ENCODE measurements around the gene MRGPRX2.

The MRGPRX2 gene

GRCh38 chr11:19026862-19027261, 33.7 kb downstream of the MRGPRX2 start:
- Histone ChIP-seq H2AK5ac (ENCODE audit: low read depth, low read length) (no peak overlapping the region), H3K18ac (ENCODE audit: low read length) (no peak overlapping the region), H4K8ac (ENCODE audit: low read depth, low read length) (no peak overlapping the region), H3K4me2 (ENCODE audit: insufficient read depth, low read length, poor library complexity, severe bottlenecking) (no peak overlapping the region), H3K4ac (ENCODE audit: low read length) (no peak overlapping the region), H2BK15ac (ENCODE audit: low read length) (no peak overlapping the region), H3K23ac (ENCODE audit: low read depth, low read length, poor library complexity) (no peak overlapping the region), H3K4me3 (ENCODE audit: low read length in 2 of 2) (no peak overlapping the region), H2BK5ac (ENCODE audit: low read length) (no peak overlapping the region), H3K9me3 (replicated peaks in 1 of 2; ENCODE audit: control insufficient read depth in 2 of 2, insufficient read depth in 1 of 2, low read depth in 1 of 2, low read length in 2 of 2) (no peaks in the 10 kb centered on the region), H3K9ac (ENCODE audit: low read depth, low read length, poor library complexity) (no peak overlapping the region), H2BK120ac (ENCODE audit: low read depth, low read length) (no peak overlapping the region), H4K91ac (ENCODE audit: low read depth, low read length, poor library complexity) (no peak overlapping the region), H3K4me1 (ENCODE audit: control insufficient read depth in 2 of 2, insufficient read depth in 1 of 2, low read depth in 1 of 2, low read length in 2 of 2) (peaks cover 0 to 1% of the 10 kb centered on the region in 2 donors), H3K79me1 (ENCODE audit: low read depth, low read length) (no peaks in the 10 kb centered on the region), H3K27me3 (ENCODE audit: control insufficient read depth in 3 of 3, insufficient read depth in 3 of 3, low read depth in 1 of 3, low read length in 3 of 3) (peaks cover 0 to 12% (median 3%) of the 10 kb centered on the region in 3 experiments), H2AFZ (ENCODE audit: low read length) (no peak overlapping the region), H3K27ac (replicated peaks; ENCODE audit: low read length) (no peak overlapping the region), H3K14ac (ENCODE audit: low read length) (no peak overlapping the region), H2BK12ac (ENCODE audit: low read length) (no peak overlapping the region), H3K36me3 (replicated peaks in 1 of 2; ENCODE audit: control insufficient read depth in 2 of 2, insufficient read depth in 2 of 2, low read length in 2 of 2) (no peaks in the 10 kb centered on the region)
- DNase-seq (ENCODE audit: low spot score): no peak
- no CpG with 5 or more reads among the region's 2 CpGs for WGBS, 2 donors (ENCODE audit: extremely low coverage in 2 of 2, insufficient read length in 2 of 2, insufficient replicate concordance in 1 of 2)

DNA sequence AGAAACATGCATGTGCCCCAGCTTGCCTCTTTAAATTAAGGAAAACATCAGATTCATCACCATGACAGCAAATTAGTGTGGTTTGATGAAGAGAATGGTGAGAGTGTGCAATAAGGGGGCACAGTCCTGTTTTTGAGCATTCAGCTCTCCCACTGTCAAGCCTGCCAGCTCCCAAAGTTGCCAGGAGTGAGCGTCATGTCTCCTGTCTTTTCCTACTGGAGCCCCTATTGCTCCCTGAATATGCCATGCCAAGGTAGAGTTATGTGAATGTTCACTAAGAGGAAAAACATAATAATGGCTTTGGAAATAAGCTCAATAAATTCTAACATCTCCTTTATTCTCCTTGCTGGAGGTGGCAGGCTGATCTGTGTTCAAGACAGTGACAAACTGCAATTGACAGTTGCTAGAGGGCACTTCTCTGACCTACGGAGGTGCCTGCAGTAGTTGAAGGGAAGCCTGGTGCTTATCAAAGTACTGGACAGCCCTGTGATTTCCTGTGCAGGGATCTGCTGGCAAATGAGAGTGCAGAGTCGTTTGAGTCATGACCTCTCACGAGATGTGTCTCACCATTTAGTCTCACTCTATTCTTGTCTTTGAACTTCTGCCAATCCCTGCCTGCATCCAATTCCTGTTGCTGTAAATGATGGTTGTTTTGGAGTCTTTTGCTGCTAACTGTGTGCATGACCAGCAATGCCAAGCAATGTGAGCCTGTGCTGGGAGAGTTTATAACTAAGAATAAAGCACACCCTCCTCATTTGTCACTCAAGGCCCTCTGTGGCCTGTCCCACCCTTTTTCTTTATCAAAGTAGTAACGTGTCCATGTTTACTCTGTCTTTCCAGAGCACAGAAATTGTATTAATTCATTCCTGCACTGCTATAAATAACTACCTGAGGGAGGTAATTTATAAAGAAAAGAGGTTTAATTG, 34.8 kb downstream of the MRGPRX2 start:
- no peaks in the 10 kb centered on the region for H3K9me3 ChIP-seq (replicated peaks in 1 of 2; ENCODE audit: control insufficient read depth in 2 of 2, insufficient read depth in 1 of 2, low read depth in 1 of 2, low read length in 2 of 2)
- no peak overlapping the region for H3K9ac ChIP-seq (ENCODE audit: low read depth, low read length, poor library complexity)
- H3K79me1 ChIP-seq (ENCODE audit: low read depth, low read length): no peaks in the 10 kb centered on the region
- no peak overlapping the region for H2BK5ac ChIP-seq (ENCODE audit: low read length)
- H3K18ac ChIP-seq (ENCODE audit: low read length): no peak overlapping the region
- H3K36me3 ChIP-seq (replicated peaks in 1 of 2; ENCODE audit: control insufficient read depth in 2 of 2, insufficient read depth in 2 of 2, low read length in 2 of 2): no peaks in the 10 kb centered on the region
- H3K14ac ChIP-seq (ENCODE audit: low read length): no peak overlapping the region
- H2BK15ac ChIP-seq (ENCODE audit: low read length): no peak overlapping the region
- no peak overlapping the region for H2AK5ac ChIP-seq (ENCODE audit: low read depth, low read length)
- no peak overlapping the region for H3K4ac ChIP-seq (ENCODE audit: low read length)
- no peak overlapping the region for H4K91ac ChIP-seq (ENCODE audit: low read depth, low read length, poor library complexity)
- H3K27ac ChIP-seq (replicated peaks; ENCODE audit: low read length): no peak overlapping the region
- peaks cover 0 to 12% (median 3%) of the 10 kb centered on the region in 3 experiments for H3K27me3 ChIP-seq (ENCODE audit: control insufficient read depth in 3 of 3, insufficient read depth in 3 of 3, low read depth in 1 of 3, low read length in 3 of 3)
- no peak overlapping the region for H2BK120ac ChIP-seq (ENCODE audit: low read depth, low read length)
- no peak overlapping the region for H3K4me3 ChIP-seq (ENCODE audit: low read length in 2 of 2)
- H3K23ac ChIP-seq (ENCODE audit: low read depth, low read length, poor library complexity): no peak overlapping the region
- H4K8ac ChIP-seq (ENCODE audit: low read depth, low read length): no peak overlapping the region
- H3K4me2 ChIP-seq (ENCODE audit: insufficient read depth, low read length, poor library complexity, severe bottlenecking): no peak overlapping the region
- H2AFZ ChIP-seq (ENCODE audit: low read length): no peak overlapping the region
- H3K4me1 ChIP-seq (ENCODE audit: control insufficient read depth in 2 of 2, insufficient read depth in 1 of 2, low read depth in 1 of 2, low read length in 2 of 2): peaks cover 0 to 1% of the 10 kb centered on the region in 2 donors
- WGBS, 2 donors (ENCODE audit: extremely low coverage in 2 of 2, insufficient read length in 2 of 2, insufficient replicate concordance in 1 of 2): no CpG with 5 or more reads among the region's 5 CpGs
- H2BK12ac ChIP-seq (ENCODE audit: low read length): no peak overlapping the region
- no peak for DNase-seq (ENCODE audit: low spot score)

DNA sequence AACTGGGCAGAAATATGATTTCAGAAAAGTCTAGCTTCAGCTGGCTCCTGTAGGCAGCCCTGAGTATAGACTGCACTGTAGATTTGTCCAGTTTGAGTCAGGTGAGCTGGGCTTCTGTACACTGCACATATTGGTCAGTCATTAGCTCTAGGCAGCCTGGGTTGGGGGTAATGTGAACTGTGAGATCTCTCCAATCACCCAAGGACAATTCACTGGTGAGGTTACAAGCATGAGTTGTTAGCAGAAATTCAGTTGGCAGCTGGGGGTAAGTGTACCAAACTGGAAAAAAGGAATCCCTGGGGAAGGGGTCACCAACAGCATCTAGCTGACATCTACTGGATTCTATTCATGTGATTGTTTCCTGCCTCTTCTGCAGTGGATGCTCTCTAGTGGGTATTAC, 39.7 kb downstream of the MRGPRX2 start:
- Histone ChIP-seq H3K4me2 (ENCODE audit: insufficient read depth, low read length, poor library complexity, severe bottlenecking) (no peak overlapping the region), H2BK5ac (ENCODE audit: low read length) (no peak overlapping the region), H3K4ac (ENCODE audit: low read length) (no peak overlapping the region), H2BK12ac (ENCODE audit: low read length) (no peak overlapping the region), H3K36me3 (replicated peaks in 1 of 2; ENCODE audit: control insufficient read depth in 2 of 2, insufficient read depth in 2 of 2, low read length in 2 of 2) (no peaks in the 10 kb centered on the region), H3K18ac (ENCODE audit: low read length) (no peak overlapping the region), H2AK5ac (ENCODE audit: low read depth, low read length) (no peak overlapping the region), H2BK120ac (ENCODE audit: low read depth, low read length) (no peak overlapping the region), H3K14ac (ENCODE audit: low read length) (no peak overlapping the region), H2AFZ (ENCODE audit: low read length) (no peak overlapping the region), H3K9ac (ENCODE audit: low read depth, low read length, poor library complexity) (no peak overlapping the region), H3K79me1 (ENCODE audit: low read depth, low read length) (no peaks in the 10 kb centered on the region), H3K27ac (replicated peaks; ENCODE audit: low read length) (no peak overlapping the region), H3K9me3 (replicated peaks in 1 of 2; ENCODE audit: control insufficient read depth in 2 of 2, insufficient read depth in 1 of 2, low read depth in 1 of 2, low read length in 2 of 2) (no peaks in the 10 kb centered on the region), H3K23ac (ENCODE audit: low read depth, low read length, poor library complexity) (no peak overlapping the region), H3K4me3 (ENCODE audit: low read length in 2 of 2) (no peak overlapping the region), H3K4me1 (ENCODE audit: control insufficient read depth in 2 of 2, insufficient read depth in 1 of 2, low read depth in 1 of 2, low read length in 2 of 2) (no peaks in the 10 kb centered on the region), H3K27me3 (ENCODE audit: control insufficient read depth in 3 of 3, insufficient read depth in 3 of 3, low read depth in 1 of 3, low read length in 3 of 3) (peaks cover 0 to 14% (median 1%) of the 10 kb centered on the region in 3 experiments), H2BK15ac (ENCODE audit: low read length) (no peak overlapping the region), H4K91ac (ENCODE audit: low read depth, low read length, poor library complexity) (no peak overlapping the region), H4K8ac (ENCODE audit: low read depth, low read length) (no peak overlapping the region)
- DNase-seq (ENCODE audit: low spot score): no peak

GRCh38 chr11:19018901-19019300, 41.6 kb downstream of the MRGPRX2 start:
- no peak overlapping the region for H3K4me2 ChIP-seq (ENCODE audit: insufficient read depth, low read length, poor library complexity, severe bottlenecking)
- H3K79me1 ChIP-seq (ENCODE audit: low read depth, low read length): no peaks in the 10 kb centered on the region
- H3K4me3 ChIP-seq (ENCODE audit: low read length in 2 of 2): no peak overlapping the region
- no peak overlapping the region for H2BK120ac ChIP-seq (ENCODE audit: low read depth, low read length)
- no peaks in the 10 kb centered on the region for H3K36me3 ChIP-seq (replicated peaks in 1 of 2; ENCODE audit: control insufficient read depth in 2 of 2, insufficient read depth in 2 of 2, low read length in 2 of 2)
- no peak overlapping the region for H2BK15ac ChIP-seq (ENCODE audit: low read length)
- H3K23ac ChIP-seq (ENCODE audit: low read depth, low read length, poor library complexity): no peak overlapping the region
- H4K8ac ChIP-seq (ENCODE audit: low read depth, low read length): no peak overlapping the region
- peak; percentile 12 for DNase-seq (ENCODE audit: low spot score)
- H3K9ac ChIP-seq (ENCODE audit: low read depth, low read length, poor library complexity): no peak overlapping the region
- no CpG with 5 or more reads among the region's 3 CpGs for WGBS, 2 donors (ENCODE audit: extremely low coverage in 2 of 2, insufficient read length in 2 of 2, insufficient replicate concordance in 1 of 2)
- no peak overlapping the region for H3K18ac ChIP-seq (ENCODE audit: low read length)
- H4K91ac ChIP-seq (ENCODE audit: low read depth, low read length, poor library complexity): no peak overlapping the region
- H3K9me3 ChIP-seq (replicated peaks in 1 of 2; ENCODE audit: control insufficient read depth in 2 of 2, insufficient read depth in 1 of 2, low read depth in 1 of 2, low read length in 2 of 2): no peaks in the 10 kb centered on the region
- H2BK12ac ChIP-seq (ENCODE audit: low read length): no peak overlapping the region
- H3K27me3 ChIP-seq (ENCODE audit: control insufficient read depth in 3 of 3, insufficient read depth in 3 of 3, low read depth in 1 of 3, low read length in 3 of 3): peaks cover 0 to 4% (median 0%) of the 10 kb centered on the region in 3 experiments
- no peak overlapping the region for H3K27ac ChIP-seq (replicated peaks; ENCODE audit: low read length)
- no peak overlapping the region for H3K14ac ChIP-seq (ENCODE audit: low read length)
- H2AFZ ChIP-seq (ENCODE audit: low read length): no peak overlapping the region
- H3K4ac ChIP-seq (ENCODE audit: low read length): no peak overlapping the region
- H2BK5ac ChIP-seq (ENCODE audit: low read length): no peak overlapping the region
- H3K4me1 ChIP-seq (ENCODE audit: control insufficient read depth in 2 of 2, insufficient read depth in 1 of 2, low read depth in 1 of 2, low read length in 2 of 2): no peaks in the 10 kb centered on the region
- no peak overlapping the region for H2AK5ac ChIP-seq (ENCODE audit: low read depth, low read length)

All from neuronal stem cell (in vitro differentiated cells).